HG03097 (cell line): Measurements from ENCODE around the gene UBR4.
"Not testable (repeated sequence)": the region's sequence is repeated elsewhere in the genome, so short reads cannot be mapped to it uniquely, and the experiment has no call there.

Experiments used
- ATAC-seq: cut with Tn5 transposase; IDR thresholded peaks from one replicate; pipeline ENCODE4 v1.9.1; 2021; ENCODE audit not compliant: unreplicated experiment, low FRiP score

UBR4 gene

GRCh38 chr1:19193004-19193403 lies 17.1 kb downstream of the UBR4 start:
- no peak for ATAC-seq

GRCh38 chr1:19191811-19192210 lies 18.3 kb downstream of the UBR4 start:
- no peak for ATAC-seq

- no peak for ATAC-seq
Measured at GRCh38 chr1:19190468-19190867, 19.6 kb downstream of the UBR4 start.

- no peak for ATAC-seq
Measured at GRCh38 chr1:19189270-19189669, 20.8 kb downstream of the UBR4 start.

GRCh38 chr1:19187852-19188251 lies 22.2 kb downstream of the UBR4 start:
- no peak for ATAC-seq

GRCh38 chr1:19186001-19186400 lies 24.1 kb downstream of the UBR4 start:
- no peak for ATAC-seq

- no peak for ATAC-seq
Measured at GRCh38 chr1:19182223-19182622, 27.8 kb downstream of the UBR4 start.

GRCh38 chr1:19180265-19180657 lies 29.8 kb downstream of the UBR4 start:
- ATAC-seq = not testable (repeated sequence)

GRCh38 chr1:19179597-19180264 lies 30.3 kb downstream of the UBR4 start:
- ATAC-seq = no peak

GRCh38 chr1:19178734-19179398 lies 31.2 kb downstream of the UBR4 start:
- ATAC-seq = no peak

- no peak for ATAC-seq
Measured at GRCh38 chr1:19177811-19178210, 32.3 kb downstream of the UBR4 start.

- ATAC-seq = no peak
Measured at GRCh38 chr1:19169642-19170041, 40.4 kb downstream of the UBR4 start.

- ATAC-seq = no peak
Measured at GRCh38 chr1:19167140-19167539, 42.9 kb downstream of the UBR4 start.

- ATAC-seq = no peak
Measured at GRCh38 chr1:19166066-19166465, 44.0 kb downstream of the UBR4 start.

GRCh38 chr1:19165501-19165900 lies 44.6 kb downstream of the UBR4 start:
- no peak for ATAC-seq

GRCh38 chr1:19164274-19165015 lies 45.6 kb downstream of the UBR4 start:
- no peak for ATAC-seq

GRCh38 chr1:19163261-19163660 lies 46.8 kb downstream of the UBR4 start:
- no peak for ATAC-seq

- ATAC-seq = no peak
Measured at GRCh38 chr1:19160831-19161230, 49.2 kb downstream of the UBR4 start.

GRCh38 chr1:19157653-19158052 lies 52.4 kb downstream of the UBR4 start:
- ATAC-seq = no peak

- ATAC-seq = no peak
Measured at GRCh38 chr1:19156676-19157075, 53.4 kb downstream of the UBR4 start.

GRCh38 chr1:19154876-19155275 lies 55.2 kb downstream of the UBR4 start:
- no peak for ATAC-seq

- ATAC-seq = no peak
Measured at GRCh38 chr1:19153169-19153568, 56.9 kb downstream of the UBR4 start.
